Measurements from ENCODE around the gene ING5. TPM values are rescaled to one million over a fixed set of nuclear protein-coding genes. Genes with fewer than 3 reads are reported as not detected.

The ING5 gene
- total RNA-seq, 4 donors from 2014 or later = 24.2 to 33.0 (median 26.4) TPM

- TF ChIP-seq CTCF (IDR thresholded peaks at IDR 0.05) = no peak
- ATAC-seq (ENCODE audit: low FRiP score) (peak; percentile 29), DNase-seq (ENCODE audit: low spot score) (no peak)
Measured at GRCh38 chr2:241777170-241777685, 75.4 kb downstream of the ING5 start.

- TF ChIP-seq CTCF (IDR thresholded peaks at IDR 0.05) = no peak
- ATAC-seq (ENCODE audit: low FRiP score) (no peak), DNase-seq (ENCODE audit: low spot score) (no peak)
Measured at GRCh38 chr2:241777686-241778627, 76.1 kb downstream of the ING5 start.

Other genes starting within 250 kb of the ING5 start
- 100 to 1,000 TPM; 103 to 175 (median 126) TPM for gene STK25, start 193.5 kb upstream of the ING5 start, total RNA-seq
- 100 to 1,000 TPM in 1 of 4 donors, 10 to 100 TPM in 3; 79.6 to 179 (median 88.2) TPM for gene BOK, start 143.3 kb upstream of the ING5 start, total RNA-seq
- 10 to 100 TPM; 29.5 to 55.1 (median 44.8) TPM for gene THAP4, start 64.9 kb upstream of the ING5 start, total RNA-seq
- 10 to 100 TPM; 40.4 to 67.1 (median 50.3) TPM for gene ATG4B, start 64.3 kb upstream of the ING5 start, total RNA-seq
- 10 to 100 TPM; 10.3 to 31.7 (median 15.3) TPM for gene DTYMK, start 15.2 kb upstream of the ING5 start, total RNA-seq
- gene D2HGDH, start 32.6 kb downstream of the ING5 start, total RNA-seq = 10 to 100 TPM; 12.4 to 31.2 (median 16.9) TPM
- 1 to 10 TPM in 2 of 4 donors, under 1 TPM in 1, not detected in 1; 0.50 to 3.1 (median 2.8) TPM for gene GAL3ST2, start 74.8 kb downstream of the ING5 start, total RNA-seq
- gene NEU4, start 107.2 kb downstream of the ING5 start, total RNA-seq = 1 to 10 TPM in 3 of 4 donors, under 1 TPM in 1; 0.79 to 4.4 (median 2.5) TPM
- gene PDCD1, start 156.9 kb downstream of the ING5 start, total RNA-seq = 1 to 10 TPM in 1 of 4 donors, under 1 TPM in 3; 0.37 to 4.8 (median 0.68) TPM
- under 1 TPM in 1 of 4 donors, not detected in 3; 0.96 TPM for gene RTP5, start 167.7 kb downstream of the ING5 start, total RNA-seq